Cardiac muscle cell (in vitro differentiated cells and primary cell): ENCODE data around the gene SNRNP70. TPM values are rescaled to one million over a fixed set of nuclear protein-coding genes. Genes with fewer than 3 reads are reported as not detected.
A peak's percentile ranks its signal among the peaks of the same experiment; 100 is the strongest.
"Not testable (repeated sequence)": the region's sequence is repeated elsewhere in the genome, so short reads cannot be mapped to it uniquely, and the experiment has no call there.

Experiments used
- DNase-seq, 2 donors: peaks; one replicate each; pipeline versions ENCODE4 v3.0.0 to v3.0.0-alpha.2; 2010 to 2017; ENCODE audit warnings: low read depth in 1 of 2, low spot score in 1 of 2
- H3K27ac ChIP-seq: fragments of 200-600 bp; sonication (generic); 2 replicates; pipeline ENCODE4 v1.5.1; 2016
- H3K27me3 ChIP-seq: fragments of 200-600 bp; sonication (generic); 2 replicates; pipeline ENCODE4 v1.6.0; 2016; ENCODE audit warnings: control low read depth
- H3K36me3 ChIP-seq: fragments of 200-600 bp; sonication (generic); 2 replicates; pipeline ENCODE4 v1.5.1; 2016; ENCODE audit warnings: control low read depth
- H3K4me1 ChIP-seq: fragments of 200-600 bp; sonication (generic); 2 replicates; pipeline ENCODE4 v1.8.1; 2017; ENCODE audit warnings: low read depth, mild to moderate bottlenecking, mixed run types
- H3K4me3 ChIP-seq: fragments of 200-600 bp; sonication (generic); 2 replicates; pipeline ENCODE4 v1.5.1; 2016; ENCODE audit warnings: mild to moderate bottlenecking
- H3K9me3 ChIP-seq: fragments of 200-600 bp; sonication (generic); 2 replicates; pipeline ENCODE4 v1.5.1; 2017; ENCODE audit warnings: low read depth, mild to moderate bottlenecking, control low read depth
- polyA plus RNA-seq: library from polyadenylated mRNA; unstranded; fragments of >200 nt; fragmentation: Nextera tagmentation; extraction: Ambion mirVana; gene quantifications from 2 replicates; pipeline ENCODE4 v1.2.1, GENCODE V29; 2016
- total RNA-seq: library from RNA; depleted of rRNA; stranded (reverse); fragments of >200 nt; gene quantifications from 2 replicates; pipeline ENCODE4 v1.2.3, GENCODE V29; 2016
- TF ChIP-seq, protein P1 (sequence below): IDR thresholded peaks from 2 replicates; pipeline ENCODE4 v1.5.1; 2012; ENCODE audit warnings: low read depth, mild to moderate bottlenecking, low read length

SNRNP70 gene
- total and polyA plus RNA-seq, 2 experiments from 2014 or later: 492 to 598 TPM

DNA sequence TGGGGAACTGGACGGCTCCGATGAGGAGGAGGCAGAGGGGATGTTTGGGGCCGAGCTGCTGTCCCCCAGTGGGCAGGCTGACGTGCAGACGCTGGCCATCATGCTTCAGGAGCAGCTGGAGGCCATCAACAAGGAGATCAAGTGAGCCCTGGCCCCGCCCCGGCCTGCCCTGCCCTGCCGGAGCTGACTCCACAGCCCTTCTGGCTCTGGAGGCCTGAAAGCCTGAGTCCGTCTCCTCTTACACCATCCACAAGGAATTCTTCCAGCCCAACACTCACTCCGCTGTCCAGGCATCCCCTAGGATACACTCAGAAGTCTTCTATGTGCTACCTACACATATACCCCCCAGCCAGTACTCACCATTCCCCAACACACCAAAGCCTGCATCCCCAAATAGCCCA lies 51.5 kb downstream of the SNRNP70 start:
- Histone ChIP-seq H3K27ac (no peak overlapping the region), H3K4me3 (no peak overlapping the region), H3K4me1 (no peaks in the 10 kb centered on the region), H3K9me3 (no peaks in the 10 kb centered on the region), H3K27me3 (no peaks in the 10 kb centered on the region), H3K36me3 (no peaks in the 10 kb centered on the region)
- peak in 1 of 2 donors; percentile 79 for DNase-seq
- TF ChIP-seq, protein P1, sequence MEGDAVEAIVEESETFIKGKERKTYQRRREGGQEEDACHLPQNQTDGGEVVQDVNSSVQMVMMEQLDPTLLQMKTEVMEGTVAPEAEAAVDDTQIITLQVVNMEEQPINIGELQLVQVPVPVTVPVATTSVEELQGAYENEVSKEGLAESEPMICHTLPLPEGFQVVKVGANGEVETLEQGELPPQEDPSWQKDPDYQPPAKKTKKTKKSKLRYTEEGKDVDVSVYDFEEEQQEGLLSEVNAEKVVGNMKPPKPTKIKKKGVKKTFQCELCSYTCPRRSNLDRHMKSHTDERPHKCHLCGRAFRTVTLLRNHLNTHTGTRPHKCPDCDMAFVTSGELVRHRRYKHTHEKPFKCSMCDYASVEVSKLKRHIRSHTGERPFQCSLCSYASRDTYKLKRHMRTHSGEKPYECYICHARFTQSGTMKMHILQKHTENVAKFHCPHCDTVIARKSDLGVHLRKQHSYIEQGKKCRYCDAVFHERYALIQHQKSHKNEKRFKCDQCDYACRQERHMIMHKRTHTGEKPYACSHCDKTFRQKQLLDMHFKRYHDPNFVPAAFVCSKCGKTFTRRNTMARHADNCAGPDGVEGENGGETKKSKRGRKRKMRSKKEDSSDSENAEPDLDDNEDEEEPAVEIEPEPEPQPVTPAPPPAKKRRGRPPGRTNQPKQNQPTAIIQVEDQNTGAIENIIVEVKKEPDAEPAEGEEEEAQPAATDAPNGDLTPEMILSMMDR: no peak

DNA sequence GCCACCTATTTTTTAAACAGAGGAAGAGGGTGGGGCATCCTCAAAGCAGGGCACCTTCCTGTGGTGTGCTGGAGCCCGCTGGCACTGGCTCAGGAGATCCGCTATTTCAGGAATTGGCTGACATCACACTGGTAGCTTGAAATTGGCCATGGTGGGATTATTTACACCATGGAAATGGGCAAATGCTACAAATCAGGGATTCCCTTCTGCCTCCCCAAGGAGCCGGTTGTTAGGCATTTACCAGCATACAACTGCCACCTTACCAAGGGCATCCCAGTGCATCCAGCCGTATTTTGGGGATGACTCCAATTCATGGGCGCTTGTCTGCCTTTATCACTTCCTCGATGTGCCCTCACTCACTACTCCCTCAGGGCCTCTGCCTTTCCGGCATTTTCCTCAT lies 55.7 kb downstream of the SNRNP70 start:
- TF ChIP-seq, protein P1: no peak
- no peak for DNase-seq

DNA sequence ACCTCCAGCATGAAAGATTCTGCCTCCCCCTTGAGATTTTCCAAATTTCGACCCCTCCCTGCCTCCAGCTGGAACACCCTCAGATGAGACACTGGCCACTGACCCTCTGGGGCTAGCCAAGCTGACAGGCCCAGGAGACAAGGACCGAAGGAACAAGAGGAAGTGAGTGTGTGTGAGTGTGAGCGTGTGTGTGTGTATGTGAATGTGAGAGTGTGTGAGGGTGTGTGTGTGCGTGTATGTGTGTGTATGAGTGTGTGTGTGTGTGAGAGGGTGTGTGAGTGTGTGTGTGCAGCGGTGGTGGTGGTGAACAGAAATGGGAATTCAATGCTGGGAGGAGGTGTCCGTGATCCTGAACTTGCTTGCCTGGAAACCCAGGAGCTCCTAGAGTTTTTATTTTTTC lies 56.1 kb downstream of the SNRNP70 start:
- peaks cover 6% of the 10 kb centered on the region for H3K4me1 ChIP-seq
- H3K9me3 ChIP-seq: no peaks in the 10 kb centered on the region
- H3K4me3 ChIP-seq: no peak overlapping the region
- H3K36me3 ChIP-seq: no peaks in the 10 kb centered on the region
- DNase-seq: no peak
- H3K27ac ChIP-seq: no peak overlapping the region
- H3K27me3 ChIP-seq: no peaks in the 10 kb centered on the region
- TF ChIP-seq, protein P1: no peak

More for the DNA sequence above, 55.7 kb downstream of the SNRNP70 start:
- Histone ChIP-seq H3K4me1 (peaks cover 6% of the 10 kb centered on the region), H3K36me3 (no peaks in the 10 kb centered on the region), H3K4me3 (no peak overlapping the region), H3K9me3 (no peaks in the 10 kb centered on the region), H3K27ac (no peak overlapping the region), H3K27me3 (no peaks in the 10 kb centered on the region)

DNA sequence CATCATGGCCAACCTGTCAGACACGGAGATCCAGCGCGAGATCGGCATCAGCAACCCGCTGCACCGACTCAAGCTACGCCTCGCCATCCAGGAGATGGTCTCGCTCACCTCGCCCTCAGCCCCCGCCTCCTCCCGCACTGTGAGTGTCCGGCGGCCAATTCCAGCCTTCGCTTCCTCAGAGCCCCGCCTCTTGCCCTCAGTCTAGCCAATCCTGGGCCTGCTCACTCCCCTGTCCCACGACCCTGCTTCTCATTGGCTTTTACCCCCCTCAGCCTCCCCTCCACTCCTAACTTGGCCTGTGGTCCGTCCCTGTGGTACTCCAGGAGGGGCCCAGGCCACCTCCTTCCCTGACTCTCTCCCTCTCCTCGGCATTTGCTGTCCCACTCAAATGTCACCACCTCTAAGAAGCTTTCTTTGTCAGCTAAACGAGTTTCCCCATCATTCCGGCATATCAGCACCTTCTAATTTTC lies 57.6 kb downstream of the SNRNP70 start:
- Histone ChIP-seq H3K9me3 (no peaks in the 10 kb centered on the region), H3K4me3 (peak overlapping the region; percentile 79), H3K27ac (peak overlapping the region; percentile 56), H3K36me3 (no peaks in the 10 kb centered on the region), H3K4me1 (peaks cover 6% of the 10 kb centered on the region), H3K27me3 (no peaks in the 10 kb centered on the region)
- TF ChIP-seq, protein P1: no peak
- DNase-seq: peak; percentile 94 to 98

DNA sequence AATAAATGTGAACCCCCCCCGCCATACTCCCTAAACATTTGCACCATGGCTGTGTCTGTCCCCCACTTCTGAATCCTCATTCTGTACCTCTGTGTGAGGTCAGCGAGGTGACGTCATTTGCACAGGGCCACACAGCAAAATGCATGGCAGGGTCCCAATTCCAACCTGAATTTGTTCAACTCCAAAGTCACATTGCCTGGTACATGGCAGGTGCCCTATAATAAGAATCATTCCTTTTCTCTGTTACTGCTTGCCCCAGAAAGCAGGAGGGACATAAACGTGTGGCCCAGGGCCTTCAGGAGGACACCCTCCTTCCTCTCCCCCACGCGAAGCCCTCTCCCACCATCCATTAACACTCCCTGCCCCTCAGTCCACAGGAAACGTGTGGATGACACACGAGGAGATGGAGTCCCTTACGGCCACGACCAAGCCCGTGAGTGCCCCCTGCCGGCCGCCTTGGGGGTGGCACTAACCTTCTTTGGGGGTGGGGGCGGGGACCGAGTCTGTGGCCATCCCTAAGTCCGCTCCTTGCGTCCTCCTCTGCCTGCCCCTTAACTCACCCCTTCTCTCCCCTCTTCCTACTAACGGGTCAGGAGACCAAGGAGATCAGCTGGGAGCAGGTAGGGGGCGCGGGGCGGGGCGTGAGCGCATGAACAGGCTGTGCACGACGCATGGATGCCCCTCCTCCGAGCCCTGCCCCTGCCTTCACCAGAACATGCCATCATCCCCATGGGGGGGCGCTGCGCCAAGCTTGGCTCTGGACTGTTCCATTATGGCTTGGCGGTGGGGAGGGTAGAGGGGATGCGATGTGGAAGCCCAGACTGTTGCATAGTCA lies 60.5 kb downstream of the SNRNP70 start:
- Histone ChIP-seq H3K4me1 (peaks cover 15% of the 10 kb centered on the region), H3K36me3 (no peaks in the 10 kb centered on the region), H3K27me3 (no peaks in the 10 kb centered on the region), H3K27ac (peak overlapping the region; percentile 34), H3K4me3 (peak overlapping the region; percentile 24), H3K9me3 (no peaks in the 10 kb centered on the region)
- TF ChIP-seq, protein P1: peak; percentile 91
- DNase-seq: peak; percentile 86 to 96

DNA sequence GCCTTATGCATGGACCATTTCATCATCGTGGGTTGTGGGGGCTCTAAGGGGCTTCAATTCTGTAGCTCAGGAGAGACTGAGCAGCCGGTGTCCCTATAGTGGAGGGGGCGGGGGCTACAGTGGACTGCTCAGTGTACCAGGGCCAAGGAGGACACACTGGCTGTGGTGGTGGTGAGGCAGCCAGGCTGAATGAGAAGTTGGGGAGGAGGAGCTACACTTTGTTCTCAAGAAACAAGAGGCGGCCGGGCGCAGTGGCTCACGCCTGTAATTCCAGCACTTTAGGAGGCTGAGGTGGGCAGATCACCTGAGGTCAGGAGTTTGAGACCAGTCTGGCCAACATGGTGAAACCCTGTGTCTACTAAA lies 61.1 kb downstream of the SNRNP70 start:
- not testable (repeated sequence) for H3K9me3 ChIP-seq, H3K4me3 ChIP-seq, H3K36me3 ChIP-seq, H3K27me3 ChIP-seq, DNase-seq
- Histone ChIP-seq H3K4me1 (peaks cover 19% of the 10 kb centered on the region), H3K27ac (peak overlapping the region; percentile 20)
